GM18499 (cell line): ENCODE data around the gene TPO.
"Not testable (repeated sequence)": the region's sequence is repeated elsewhere in the genome, so short reads cannot be mapped to it uniquely, and the experiment has no call there.

Experiments
- ATAC-seq: cut with Tn5 transposase; IDR thresholded peaks from one replicate; pipeline ENCODE4 v1.9.1; 2021; ENCODE audit warnings: moderate number of reproducible peaks; ENCODE audit not compliant: insufficient read depth, unreplicated experiment

TPO gene

GRCh38 chr2:1548910-1549673 lies 135.8 kb downstream of the TPO start:
- no peak for ATAC-seq

- no peak for ATAC-seq
Measured at GRCh38 chr2:1550076-1550475, 136.8 kb downstream of the TPO start.

- no peak for ATAC-seq
Measured at GRCh38 chr2:1550658-1551316, 137.5 kb downstream of the TPO start.

- ATAC-seq: no peak
Measured at GRCh38 chr2:1551905-1552304, 138.6 kb downstream of the TPO start.

- no peak for ATAC-seq
Measured at GRCh38 chr2:1552611-1553010, 139.3 kb downstream of the TPO start.

DNA sequence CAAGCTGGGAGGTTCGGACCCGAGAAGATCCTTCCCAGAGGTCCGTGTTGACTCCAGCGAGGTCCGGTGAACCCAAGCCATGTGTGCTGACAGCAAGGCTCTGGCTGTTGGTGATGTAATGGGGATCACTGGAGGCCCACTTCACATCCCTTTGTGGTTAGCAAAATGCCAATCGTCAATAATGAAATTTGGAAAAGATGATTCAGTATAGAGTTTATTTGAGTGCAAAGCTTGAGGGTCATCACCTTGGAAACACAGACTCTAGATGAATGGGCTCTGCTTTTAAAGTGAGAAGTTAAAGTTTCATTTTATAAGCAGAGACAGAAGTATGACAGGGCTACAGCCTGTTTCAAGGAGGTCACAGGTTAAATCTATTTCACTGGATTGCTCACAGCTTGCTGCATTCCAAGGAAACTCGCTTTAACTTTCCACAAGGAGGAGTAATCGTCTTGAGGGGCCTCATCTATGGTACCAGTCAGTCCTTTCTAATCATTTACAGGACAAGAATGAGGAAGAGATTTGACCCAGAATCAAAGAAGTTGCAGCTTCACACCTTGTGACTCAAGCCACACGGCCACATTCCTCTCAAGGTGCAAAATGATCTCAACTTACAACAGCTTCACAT lies 140.5 kb downstream of the TPO start:
- no peak for ATAC-seq

DNA sequence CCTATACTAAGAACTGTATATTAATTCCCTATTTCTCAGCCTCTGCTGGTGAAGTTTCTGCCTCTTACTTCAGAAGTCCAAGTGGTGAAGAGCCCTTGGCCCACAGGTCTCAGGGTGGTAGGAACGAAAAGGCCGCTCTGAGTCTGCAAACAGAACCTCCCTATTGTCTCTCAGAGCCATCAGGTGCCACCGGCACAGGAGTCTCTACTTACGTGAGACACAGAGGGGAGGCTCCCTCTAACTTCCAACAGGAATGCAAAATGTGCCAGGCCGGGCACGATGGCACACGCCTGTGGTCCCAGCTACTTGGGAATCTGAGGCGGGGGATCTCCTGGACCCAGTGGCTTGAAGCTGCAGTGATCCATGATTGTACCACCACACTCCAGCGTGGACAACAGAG lies 143.0 kb downstream of the TPO start:
- ATAC-seq: no peak

DNA sequence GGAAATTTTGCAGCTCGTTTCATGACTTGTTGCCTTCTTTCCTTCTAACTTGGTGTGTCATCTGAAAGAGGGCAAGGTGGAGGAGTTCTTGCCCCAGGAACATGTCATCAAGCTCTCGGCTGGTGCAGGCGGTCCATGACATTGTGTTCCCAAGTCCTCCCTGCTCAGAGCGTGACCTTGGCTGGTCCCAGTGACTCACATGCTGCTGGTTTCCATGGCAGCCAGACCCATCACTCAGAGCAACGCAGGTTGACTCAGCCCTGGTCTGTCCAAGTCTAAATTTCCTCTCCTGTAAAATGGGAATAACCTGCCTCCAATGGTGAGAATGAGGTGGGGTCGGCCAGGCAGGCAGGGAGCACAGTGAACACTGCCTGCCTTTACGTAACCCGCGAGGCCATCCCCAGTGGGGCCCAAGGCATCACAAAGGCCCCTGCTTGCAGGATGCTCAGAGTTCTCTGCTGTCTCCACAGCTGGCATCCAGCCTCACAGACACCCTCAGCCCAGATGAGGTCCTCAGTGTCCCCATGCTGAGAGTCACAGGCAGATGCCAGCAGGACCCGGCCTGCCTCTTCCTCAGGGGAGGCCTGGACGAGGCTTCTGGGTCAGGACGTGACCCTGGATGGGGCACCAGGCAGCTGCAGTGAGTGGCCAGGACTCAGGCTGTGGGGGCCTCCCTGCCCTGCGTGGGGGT lies 143.7 kb downstream of the TPO start:
- no peak for ATAC-seq

GRCh38 chr2:1557467-1557820 lies 144.2 kb downstream of the TPO start:
- ATAC-seq: no peak

GRCh38 chr2:1559589-1560175 lies 146.4 kb downstream of the TPO start:
- no peak for ATAC-seq

GRCh38 chr2:1561259-1561658 lies 148.0 kb downstream of the TPO start:
- no peak for ATAC-seq

DNA sequence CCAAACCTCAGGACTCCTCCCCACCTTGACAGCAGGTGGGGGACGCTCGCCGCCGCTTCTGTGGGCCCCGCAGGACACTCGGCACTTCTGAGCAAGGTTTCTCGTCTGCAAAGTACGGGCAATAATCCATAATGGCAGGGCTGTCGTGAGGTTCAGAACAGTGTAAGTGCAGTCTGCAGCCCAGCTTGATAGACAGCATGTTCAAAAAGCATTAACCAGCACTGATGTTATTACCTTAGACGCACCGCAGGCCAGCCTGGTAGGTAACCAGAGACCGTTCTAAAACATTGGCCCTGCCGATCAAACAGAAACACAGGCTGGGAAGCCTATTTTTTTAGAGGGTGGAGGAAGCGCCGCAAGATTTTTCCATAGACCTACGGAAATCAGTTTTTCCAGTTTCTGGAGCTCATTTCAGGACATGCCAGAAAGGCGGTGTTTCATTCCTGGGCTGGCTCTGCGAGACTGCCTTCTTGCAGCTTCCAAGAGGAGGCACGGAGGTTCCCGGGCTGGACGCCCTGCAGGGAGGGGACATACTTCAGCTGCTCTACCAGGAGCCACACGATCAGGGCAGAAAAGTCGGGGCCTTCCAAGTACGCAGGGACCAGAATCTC lies 148.7 kb downstream of the TPO start:
- ATAC-seq: no peak

GRCh38 chr2:1563084-1563857 lies 150.0 kb downstream of the TPO start:
- ATAC-seq: no peak

- no peak for ATAC-seq
Measured at GRCh38 chr2:1563943-1564891, 151.0 kb downstream of the TPO start.

DNA sequence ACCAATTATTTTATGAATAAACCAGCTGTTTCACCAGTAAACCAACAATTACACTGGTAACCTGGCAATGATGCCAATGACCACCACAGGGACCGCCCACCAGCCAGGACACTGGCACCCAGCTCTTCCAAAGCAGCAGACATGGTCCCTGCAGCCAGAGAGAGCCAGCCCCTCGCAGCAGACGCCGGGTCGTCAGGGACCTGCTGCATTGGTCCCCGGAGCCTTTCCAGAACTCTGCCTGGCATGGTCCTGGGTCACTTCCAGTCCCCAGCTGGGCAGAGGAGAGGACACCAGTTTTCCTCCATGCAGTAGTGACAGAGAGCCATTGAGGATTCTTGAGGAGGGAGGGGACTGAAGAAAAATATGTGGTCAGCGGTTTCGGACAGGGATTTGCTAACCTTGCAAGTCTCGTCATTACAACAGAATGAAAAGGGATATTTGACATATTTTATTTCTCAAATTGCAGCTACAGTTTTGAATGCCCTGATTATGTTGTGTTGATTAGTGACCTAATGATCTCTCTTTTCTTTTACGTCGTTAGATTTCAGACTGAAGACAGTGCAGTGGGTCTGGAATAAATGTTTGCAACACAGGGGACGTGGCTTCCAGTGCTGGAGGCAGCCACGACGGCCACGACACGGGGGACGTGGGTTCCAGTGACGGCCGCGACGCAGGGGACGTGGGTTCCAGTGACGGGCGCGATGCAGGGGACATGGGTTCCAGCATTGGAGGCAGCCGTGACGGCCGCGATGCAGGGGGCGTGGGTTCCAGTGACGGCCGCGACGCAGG lies 154.5 kb downstream of the TPO start:
- ATAC-seq: no peak

- ATAC-seq: not testable (repeated sequence)
Measured at GRCh38 chr2:1568345-1568668, 155.0 kb downstream of the TPO start.

GRCh38 chr2:1569879-1570450 lies 156.7 kb downstream of the TPO start:
- no peak for ATAC-seq
